ENCODE measurements around the gene MALRD1.

The MALRD1 gene

GRCh38 chr10:19111501-19112267 is 63.1 kb downstream of the MALRD1 start:
- Histone ChIP-seq H3K36me3 (ENCODE audit: control insufficient read depth, insufficient read depth, low read length, severe bottlenecking) (no peaks in the 10 kb centered on the region), H3K4me1 (ENCODE audit: control insufficient read depth, insufficient read depth, low read length) (no peaks in the 10 kb centered on the region), H3K9me3 (ENCODE audit: control insufficient read depth, low read length) (peaks cover 20% of the 10 kb centered on the region), H3K4me3 (ENCODE audit: low read length) (no peak overlapping the region), H3K27me3 (replicated peaks; ENCODE audit: control insufficient read depth, insufficient read depth, low read length) (no peaks in the 10 kb centered on the region), H3K9ac (ENCODE audit: low read length) (no peak overlapping the region)
- DNase-seq (ENCODE audit: low read depth), result no peak

- peaks cover 3% of the 10 kb centered on the region for H3K9me3 ChIP-seq (ENCODE audit: control insufficient read depth, low read length)
- no peaks in the 10 kb centered on the region for H3K27me3 ChIP-seq (replicated peaks; ENCODE audit: control insufficient read depth, insufficient read depth, low read length)
- DNase-seq (ENCODE audit: low read depth), result no peak
- H3K4me1 ChIP-seq (ENCODE audit: control insufficient read depth, insufficient read depth, low read length), result no peaks in the 10 kb centered on the region
- H3K4me3 ChIP-seq (ENCODE audit: low read length), result no peak overlapping the region
- H3K36me3 ChIP-seq (ENCODE audit: control insufficient read depth, insufficient read depth, low read length, severe bottlenecking), result no peaks in the 10 kb centered on the region
- H3K9ac ChIP-seq (ENCODE audit: low read length), result no peak overlapping the region
Measured at GRCh38 chr10:19117438-19117837, 68.8 kb downstream of the MALRD1 start.

- no peak for DNase-seq (ENCODE audit: low read depth)
- Histone ChIP-seq H3K4me3 (ENCODE audit: low read length) (no peak overlapping the region), H3K9me3 (ENCODE audit: control insufficient read depth, low read length) (peaks cover 3% of the 10 kb centered on the region), H3K27me3 (replicated peaks; ENCODE audit: control insufficient read depth, insufficient read depth, low read length) (no peaks in the 10 kb centered on the region), H3K4me1 (ENCODE audit: control insufficient read depth, insufficient read depth, low read length) (no peaks in the 10 kb centered on the region), H3K36me3 (ENCODE audit: control insufficient read depth, insufficient read depth, low read length, severe bottlenecking) (no peaks in the 10 kb centered on the region), H3K9ac (ENCODE audit: low read length) (no peak overlapping the region)
Measured at GRCh38 chr10:19119191-19119590, 70.6 kb downstream of the MALRD1 start.

GRCh38 chr10:19120381-19120908 is 71.8 kb downstream of the MALRD1 start:
- no peaks in the 10 kb centered on the region for H3K27me3 ChIP-seq (replicated peaks; ENCODE audit: control insufficient read depth, insufficient read depth, low read length)
- H3K9me3 ChIP-seq (ENCODE audit: control insufficient read depth, low read length), result peaks cover 3% of the 10 kb centered on the region
- no peaks in the 10 kb centered on the region for H3K4me1 ChIP-seq (ENCODE audit: control insufficient read depth, insufficient read depth, low read length)
- no peak overlapping the region for H3K4me3 ChIP-seq (ENCODE audit: low read length)
- no peak for DNase-seq (ENCODE audit: low read depth)
- no peak overlapping the region for H3K9ac ChIP-seq (ENCODE audit: low read length)
- no peaks in the 10 kb centered on the region for H3K36me3 ChIP-seq (ENCODE audit: control insufficient read depth, insufficient read depth, low read length, severe bottlenecking)

- no peaks in the 10 kb centered on the region for H3K4me1 ChIP-seq (ENCODE audit: control insufficient read depth, insufficient read depth, low read length)
- H3K27me3 ChIP-seq (replicated peaks; ENCODE audit: control insufficient read depth, insufficient read depth, low read length), result no peaks in the 10 kb centered on the region
- no peak for DNase-seq (ENCODE audit: low read depth)
- no peaks in the 10 kb centered on the region for H3K36me3 ChIP-seq (ENCODE audit: control insufficient read depth, insufficient read depth, low read length, severe bottlenecking)
- no peak overlapping the region for H3K4me3 ChIP-seq (ENCODE audit: low read length)
- H3K9me3 ChIP-seq (ENCODE audit: control insufficient read depth, low read length), result no peaks in the 10 kb centered on the region
- no peak overlapping the region for H3K9ac ChIP-seq (ENCODE audit: low read length)
Measured at GRCh38 chr10:19133992-19134391, 85.4 kb downstream of the MALRD1 start.

GRCh38 chr10:19142967-19143366 is 94.4 kb downstream of the MALRD1 start:
- Histone ChIP-seq H3K27me3 (replicated peaks; ENCODE audit: control insufficient read depth, insufficient read depth, low read length) (no peaks in the 10 kb centered on the region), H3K36me3 (ENCODE audit: control insufficient read depth, insufficient read depth, low read length, severe bottlenecking) (no peaks in the 10 kb centered on the region), H3K4me3 (ENCODE audit: low read length) (no peak overlapping the region), H3K4me1 (ENCODE audit: control insufficient read depth, insufficient read depth, low read length) (no peaks in the 10 kb centered on the region), H3K9me3 (ENCODE audit: control insufficient read depth, low read length) (no peaks in the 10 kb centered on the region), H3K9ac (ENCODE audit: low read length) (no peak overlapping the region)
- DNase-seq (ENCODE audit: low read depth), result no peak

- H3K27me3 ChIP-seq (replicated peaks; ENCODE audit: control insufficient read depth, insufficient read depth, low read length), result no peaks in the 10 kb centered on the region
- H3K9me3 ChIP-seq (ENCODE audit: control insufficient read depth, low read length), result no peaks in the 10 kb centered on the region
- DNase-seq (ENCODE audit: low read depth), result no peak
Measured at GRCh38 chr10:19144206-19144605, 95.6 kb downstream of the MALRD1 start.

GRCh38 chr10:19154375-19154774 is 105.8 kb downstream of the MALRD1 start:
- H3K4me3 ChIP-seq (ENCODE audit: low read length), result no peak overlapping the region

More at GRCh38 chr10:19144206-19144605, 95.6 kb downstream of the MALRD1 start:
- Histone ChIP-seq H3K9ac (ENCODE audit: low read length) (no peak overlapping the region), H3K36me3 (ENCODE audit: control insufficient read depth, insufficient read depth, low read length, severe bottlenecking) (no peaks in the 10 kb centered on the region), H3K4me1 (ENCODE audit: control insufficient read depth, insufficient read depth, low read length) (no peaks in the 10 kb centered on the region), H3K4me3 (ENCODE audit: low read length) (no peak overlapping the region)

GRCh38 chr10:19158358-19158757 is 109.8 kb downstream of the MALRD1 start:
- no peak overlapping the region for H3K9ac ChIP-seq (ENCODE audit: low read length)
- H3K36me3 ChIP-seq (ENCODE audit: control insufficient read depth, insufficient read depth, low read length, severe bottlenecking), result no peaks in the 10 kb centered on the region
- no peaks in the 10 kb centered on the region for H3K27me3 ChIP-seq (replicated peaks; ENCODE audit: control insufficient read depth, insufficient read depth, low read length)
- no peaks in the 10 kb centered on the region for H3K9me3 ChIP-seq (ENCODE audit: control insufficient read depth, low read length)
- no peaks in the 10 kb centered on the region for H3K4me1 ChIP-seq (ENCODE audit: control insufficient read depth, insufficient read depth, low read length)
- H3K4me3 ChIP-seq (ENCODE audit: low read length), result no peak overlapping the region
- DNase-seq (ENCODE audit: low read depth), result no peak

More at GRCh38 chr10:19154375-19154774, 105.8 kb downstream of the MALRD1 start:
- DNase-seq (ENCODE audit: low read depth), result no peak
- H3K4me1 ChIP-seq (ENCODE audit: control insufficient read depth, insufficient read depth, low read length), result no peaks in the 10 kb centered on the region
- no peaks in the 10 kb centered on the region for H3K9me3 ChIP-seq (ENCODE audit: control insufficient read depth, low read length)
- H3K36me3 ChIP-seq (ENCODE audit: control insufficient read depth, insufficient read depth, low read length, severe bottlenecking), result no peaks in the 10 kb centered on the region
- no peaks in the 10 kb centered on the region for H3K27me3 ChIP-seq (replicated peaks; ENCODE audit: control insufficient read depth, insufficient read depth, low read length)
- H3K9ac ChIP-seq (ENCODE audit: low read length), result no peak overlapping the region

GRCh38 chr10:19158870-19159269 is 110.3 kb downstream of the MALRD1 start:
- Histone ChIP-seq H3K4me3 (ENCODE audit: low read length) (no peak overlapping the region), H3K9me3 (ENCODE audit: control insufficient read depth, low read length) (no peaks in the 10 kb centered on the region), H3K4me1 (ENCODE audit: control insufficient read depth, insufficient read depth, low read length) (no peaks in the 10 kb centered on the region), H3K27me3 (replicated peaks; ENCODE audit: control insufficient read depth, insufficient read depth, low read length) (no peaks in the 10 kb centered on the region), H3K9ac (ENCODE audit: low read length) (no peak overlapping the region), H3K36me3 (ENCODE audit: control insufficient read depth, insufficient read depth, low read length, severe bottlenecking) (no peaks in the 10 kb centered on the region)
- no peak for DNase-seq (ENCODE audit: low read depth)

GRCh38 chr10:19164461-19164860 is 115.9 kb downstream of the MALRD1 start:
- H3K36me3 ChIP-seq (ENCODE audit: control insufficient read depth, insufficient read depth, low read length, severe bottlenecking), result no peaks in the 10 kb centered on the region
- no peaks in the 10 kb centered on the region for H3K27me3 ChIP-seq (replicated peaks; ENCODE audit: control insufficient read depth, insufficient read depth, low read length)
- H3K4me3 ChIP-seq (ENCODE audit: low read length), result no peak overlapping the region
- H3K9ac ChIP-seq (ENCODE audit: low read length), result no peak overlapping the region
- DNase-seq (ENCODE audit: low read depth), result no peak
- no peaks in the 10 kb centered on the region for H3K9me3 ChIP-seq (ENCODE audit: control insufficient read depth, low read length)
- H3K4me1 ChIP-seq (ENCODE audit: control insufficient read depth, insufficient read depth, low read length), result no peaks in the 10 kb centered on the region

All from adipocyte (in vitro differentiated cells).